ENCODE data around the gene BTBD9. TPM values are rescaled to one million over a fixed set of nuclear protein-coding genes. Genes with fewer than 3 reads are reported as not detected.

Gene BTBD9
- total and polyA plus RNA-seq, 2 donors (not counting 1 experiment from before 2014, with no cell fraction given) = 4.1 to 48.9 TPM

DNA sequence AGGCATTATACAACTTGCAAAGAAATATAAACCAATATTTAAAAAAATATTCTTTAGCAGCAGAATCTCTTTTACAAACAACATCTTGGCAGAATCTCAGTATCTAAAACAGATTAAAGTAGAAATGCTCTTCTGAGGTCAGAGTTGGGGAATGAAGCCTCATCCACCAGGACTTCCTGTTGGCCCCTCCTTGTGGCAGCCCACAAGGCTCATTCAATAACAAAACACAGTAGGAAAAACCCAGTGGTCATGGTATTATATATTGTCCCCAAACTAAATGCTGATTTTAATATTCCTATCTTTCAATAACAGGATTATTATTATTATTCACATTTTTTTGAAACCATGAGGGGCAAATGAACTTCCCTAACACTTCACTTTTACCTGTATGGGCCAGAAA is 368.6 kb downstream of the BTBD9 start:
- Histone ChIP-seq H3K4me1 (ENCODE audit: control insufficient read depth in 2 of 2, insufficient read depth in 2 of 2, low read length in 2 of 2) (no peaks in the 10 kb centered on the region), H3K4me3 (ENCODE audit: control extremely low read depth in 1 of 5, extremely low read depth in 1 of 5, insufficient read depth in 1 of 5, low read depth in 2 of 5, low read length in 4 of 5) (no peak overlapping the region), H4K20me1 (ENCODE audit: control insufficient read depth, insufficient read depth, low read length, poor library complexity, severe bottlenecking) (no peaks in the 10 kb centered on the region), H2AFZ (ENCODE audit: insufficient read depth, low read depth, low read length, poor library complexity, severe bottlenecking) (no peak overlapping the region), H3K36me3 (replicated peaks in 1 of 2; ENCODE audit: control extremely low read depth in 1 of 2, control insufficient read depth in 1 of 2, extremely low read depth in 1 of 2, insufficient read depth in 2 of 2, low read length in 1 of 2) (peaks cover 0 to 2% of the 10 kb centered on the region in 2 experiments), H3K27ac (ENCODE audit: low read length in 2 of 2) (no peak overlapping the region), H3K9me3 (ENCODE audit: control extremely low read depth in 1 of 3, control insufficient read depth in 2 of 3, insufficient read depth in 1 of 3, low read length in 2 of 3) (no peaks in the 10 kb centered on the region), H3K79me2 (ENCODE audit: control insufficient read depth, insufficient read depth, low read length) (no peaks in the 10 kb centered on the region), H3K27me3 (replicated peaks in 1 of 4; ENCODE audit: control extremely low read depth in 1 of 4, control insufficient read depth in 3 of 4, insufficient read depth in 4 of 4, low read length in 3 of 4) (no peaks in the 10 kb centered on the region), H3K4me2 (replicated peaks; ENCODE audit: low read depth, low read length, poor library complexity, severe bottlenecking) (no peak overlapping the region), H3K9ac (ENCODE audit: low read length) (no peak overlapping the region)
- H3K9me3 Mint-ChIP-seq (ENCODE audit: insufficient read depth) = no peaks in the 10 kb centered on the region
- ATAC-seq (ENCODE audit: low read depth) (no peak), DNase-seq (no peak)
- TF ChIP-seq, protein P1, sequence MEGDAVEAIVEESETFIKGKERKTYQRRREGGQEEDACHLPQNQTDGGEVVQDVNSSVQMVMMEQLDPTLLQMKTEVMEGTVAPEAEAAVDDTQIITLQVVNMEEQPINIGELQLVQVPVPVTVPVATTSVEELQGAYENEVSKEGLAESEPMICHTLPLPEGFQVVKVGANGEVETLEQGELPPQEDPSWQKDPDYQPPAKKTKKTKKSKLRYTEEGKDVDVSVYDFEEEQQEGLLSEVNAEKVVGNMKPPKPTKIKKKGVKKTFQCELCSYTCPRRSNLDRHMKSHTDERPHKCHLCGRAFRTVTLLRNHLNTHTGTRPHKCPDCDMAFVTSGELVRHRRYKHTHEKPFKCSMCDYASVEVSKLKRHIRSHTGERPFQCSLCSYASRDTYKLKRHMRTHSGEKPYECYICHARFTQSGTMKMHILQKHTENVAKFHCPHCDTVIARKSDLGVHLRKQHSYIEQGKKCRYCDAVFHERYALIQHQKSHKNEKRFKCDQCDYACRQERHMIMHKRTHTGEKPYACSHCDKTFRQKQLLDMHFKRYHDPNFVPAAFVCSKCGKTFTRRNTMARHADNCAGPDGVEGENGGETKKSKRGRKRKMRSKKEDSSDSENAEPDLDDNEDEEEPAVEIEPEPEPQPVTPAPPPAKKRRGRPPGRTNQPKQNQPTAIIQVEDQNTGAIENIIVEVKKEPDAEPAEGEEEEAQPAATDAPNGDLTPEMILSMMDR (IDR thresholded peaks at IDR 0.05) = no peak
- TF ChIP-seq EZH2 (IDR thresholded peaks at IDR 0.05; ENCODE audit: borderline replicate concordance, insufficient read depth, low read depth, low read length, poor library complexity, severe bottlenecking) = no peak
- no peak overlapping the region for H3K27ac Mint-ChIP-seq
- ChIA-PET POLR2A (no interaction called here), CTCF (no interaction called here)
- intact Hi-C loops (cut with micrococcal nuclease) = no loop called here
- H3K27me3 Mint-ChIP-seq = no peaks in the 10 kb centered on the region
- H3K4me3 Mint-ChIP-seq = no peak overlapping the region
- H3K4me1 Mint-ChIP-seq = peaks cover 3% of the 10 kb centered on the region

DNA sequence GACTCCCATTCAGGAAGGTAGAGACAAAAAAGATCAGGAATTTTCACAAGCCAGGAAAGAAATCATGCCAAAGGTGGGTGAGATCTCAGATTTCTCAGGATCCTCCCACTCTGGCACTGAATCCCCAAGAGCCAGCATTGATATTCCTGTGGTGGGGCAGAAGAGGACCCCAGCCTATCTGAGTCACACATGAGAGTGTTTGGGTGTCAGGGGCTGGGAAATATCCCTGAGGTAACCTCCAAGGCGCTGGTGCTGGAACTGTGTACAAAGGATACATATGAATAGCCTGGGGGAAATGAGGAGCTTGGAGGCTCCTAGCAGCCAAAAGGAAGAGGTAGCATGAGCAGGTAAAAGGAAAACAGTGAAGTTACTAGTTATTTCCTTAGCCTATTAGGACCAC is 369.4 kb downstream of the BTBD9 start:
- Histone ChIP-seq H3K9me3 (ENCODE audit: control extremely low read depth in 1 of 3, control insufficient read depth in 2 of 3, insufficient read depth in 1 of 3, low read length in 2 of 3) (no peaks in the 10 kb centered on the region), H3K4me3 (ENCODE audit: control extremely low read depth in 1 of 5, extremely low read depth in 1 of 5, insufficient read depth in 1 of 5, low read depth in 2 of 5, low read length in 4 of 5) (no peak overlapping the region), H3K36me3 (replicated peaks in 1 of 2; ENCODE audit: control extremely low read depth in 1 of 2, control insufficient read depth in 1 of 2, extremely low read depth in 1 of 2, insufficient read depth in 2 of 2, low read length in 1 of 2) (peaks cover 0 to 2% of the 10 kb centered on the region in 2 experiments), H4K20me1 (ENCODE audit: control insufficient read depth, insufficient read depth, low read length, poor library complexity, severe bottlenecking) (no peaks in the 10 kb centered on the region), H3K27ac (ENCODE audit: low read length in 2 of 2) (no peak overlapping the region), H3K4me2 (replicated peaks; ENCODE audit: low read depth, low read length, poor library complexity, severe bottlenecking) (no peak overlapping the region), H2AFZ (ENCODE audit: insufficient read depth, low read depth, low read length, poor library complexity, severe bottlenecking) (no peak overlapping the region), H3K9ac (ENCODE audit: low read length) (no peak overlapping the region), H3K27me3 (replicated peaks in 1 of 4; ENCODE audit: control extremely low read depth in 1 of 4, control insufficient read depth in 3 of 4, insufficient read depth in 4 of 4, low read length in 3 of 4) (no peaks in the 10 kb centered on the region), H3K79me2 (ENCODE audit: control insufficient read depth, insufficient read depth, low read length) (no peaks in the 10 kb centered on the region), H3K4me1 (ENCODE audit: control insufficient read depth in 2 of 2, insufficient read depth in 2 of 2, low read length in 2 of 2) (no peaks in the 10 kb centered on the region)
- DNase-seq = no peak
- Mint-ChIP-seq H3K27ac (no peak overlapping the region), H3K9me3 (ENCODE audit: insufficient read depth) (no peaks in the 10 kb centered on the region), H3K27me3 (no peaks in the 10 kb centered on the region), H3K4me1 (peaks cover 3% of the 10 kb centered on the region), H3K4me3 (no peak overlapping the region)
- no peak for TF ChIP-seq EZH2 (IDR thresholded peaks at IDR 0.05; ENCODE audit: borderline replicate concordance, insufficient read depth, low read depth, low read length, poor library complexity, severe bottlenecking)
- TF ChIP-seq, protein P1 (IDR thresholded peaks at IDR 0.05) = no peak
- WGBS (ENCODE audit: insufficient coverage) = 71% methylated on average over 1 of the region's 1 CpG
- POLR2A ChIA-PET = no interaction called here
- CTCF ChIA-PET = no interaction called here
- no peak for ATAC-seq (ENCODE audit: low read depth)
- intact Hi-C loops (cut with micrococcal nuclease) = no loop called here

All from B cell (primary cell).